HL-60 (cell line): Measurements from ENCODE around the gene CREB3L1.

Source experiments
- DNase-seq, 2 experiments: peaks; one replicate each; pipeline ENCODE4 v3.0.0-alpha.2; 2010 to 2020; ENCODE audit warnings: low read depth in 1 of 2, low spot score in 1 of 2
- H3K27ac ChIP-seq: fragments of 250-450 bp; sonication (Bioruptor Pico); replicated peaks from 2 replicates; pipeline ENCODE4 v1.5.1; 2020; ENCODE audit warnings: mild to moderate bottlenecking, moderate library complexity
- H3K27me3 ChIP-seq: fragments of 250-450 bp; sonication (Bioruptor Pico); 2 replicates; pipeline ENCODE4 v1.5.1; 2021; ENCODE audit warnings: mild to moderate bottlenecking, moderate library complexity; ENCODE audit not compliant: insufficient read depth, poor library complexity, severe bottlenecking
- H3K4me3 ChIP-seq: replicated peaks from 2 replicates; pipeline ENCODE4 v1.5.1; 2011; ENCODE audit warnings: mild to moderate bottlenecking, control low read depth, low read length; ENCODE audit not compliant: insufficient read depth
- GABPA ChIP-seq: IDR thresholded peaks from 2 replicates; pipeline ENCODE4 v1.6.1; 2012; ENCODE audit warnings: low read depth
- POLR2AphosphoS5 ChIP-seq: IDR thresholded peaks from 2 replicates; pipeline ENCODE4 v1.6.1; 2012; ENCODE audit warnings: low read depth
- SPI1 ChIP-seq: IDR thresholded peaks from 2 replicates; pipeline ENCODE4 v1.6.1; 2012; ENCODE audit warnings: low read depth, mild to moderate bottlenecking, borderline replicate concordance
- TF ChIP-seq, protein P1 (sequence below): IDR thresholded peaks from 2 replicates; pipeline ENCODE4 v1.6.1; 2012; ENCODE audit warnings: low read depth; ENCODE audit not compliant: insufficient replicate concordance
- TF ChIP-seq, protein P2 (sequence below): IDR thresholded peaks from one replicate; pipeline ENCODE4 v1.5.1; 2011; ENCODE audit warnings: low read length, control low read depth, inconsistent platforms; ENCODE audit not compliant: insufficient read depth

CREB3L1 gene

DNA sequence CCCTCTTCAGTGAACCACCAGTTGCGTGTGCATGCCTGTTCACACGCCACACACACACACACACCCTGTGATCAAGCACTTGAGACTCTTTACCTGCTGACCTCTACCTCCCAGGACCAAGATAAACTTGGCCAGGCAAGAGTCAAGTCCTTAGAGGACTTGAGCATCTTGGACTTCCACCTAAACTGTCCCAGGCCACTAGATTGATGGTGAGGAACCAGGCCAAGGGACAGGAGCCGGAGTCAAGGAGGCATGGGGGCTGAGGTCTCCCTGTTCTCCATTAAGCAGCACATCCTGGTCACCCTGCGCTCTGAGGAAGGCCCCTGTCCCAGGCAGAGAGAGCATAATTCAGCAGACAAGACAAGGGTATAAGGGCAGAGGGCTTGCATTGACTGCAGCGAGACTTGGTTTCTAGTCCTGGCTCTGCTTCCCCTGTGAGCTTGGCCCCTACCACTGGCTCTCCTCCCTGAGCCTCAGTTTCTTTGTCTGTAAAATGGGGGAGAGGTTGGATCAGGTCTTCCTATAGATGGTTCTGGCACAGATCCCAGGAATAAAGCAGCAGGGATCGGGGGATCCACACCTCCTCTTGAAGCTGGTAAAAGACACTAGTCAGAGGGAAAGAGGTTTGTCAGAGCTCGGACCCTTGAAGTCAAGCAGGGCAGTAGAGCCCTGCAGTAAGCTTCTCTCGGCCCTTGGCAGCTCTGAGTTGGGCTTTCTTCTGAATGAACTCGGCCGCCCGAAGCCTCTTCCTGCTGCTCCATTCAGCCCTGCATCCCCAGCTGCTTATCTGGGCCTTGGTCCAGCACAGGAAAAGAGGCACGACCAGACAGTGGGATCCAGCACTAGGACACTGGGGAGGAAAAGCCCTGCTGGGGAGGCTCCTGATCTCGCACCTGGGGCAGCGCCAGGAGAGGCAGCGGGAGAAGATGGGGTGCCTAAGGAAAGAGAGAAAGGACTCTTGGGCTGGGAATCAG is 2.0 kb downstream of the CREB3L1 start:
- no peak overlapping the region for H3K27ac ChIP-seq
- H3K4me3 ChIP-seq: no peak overlapping the region
- DNase-seq: no peak
- no peak for TF ChIP-seq SPI1
- no peak for TF ChIP-seq GABPA
- TF ChIP-seq, protein P1, sequence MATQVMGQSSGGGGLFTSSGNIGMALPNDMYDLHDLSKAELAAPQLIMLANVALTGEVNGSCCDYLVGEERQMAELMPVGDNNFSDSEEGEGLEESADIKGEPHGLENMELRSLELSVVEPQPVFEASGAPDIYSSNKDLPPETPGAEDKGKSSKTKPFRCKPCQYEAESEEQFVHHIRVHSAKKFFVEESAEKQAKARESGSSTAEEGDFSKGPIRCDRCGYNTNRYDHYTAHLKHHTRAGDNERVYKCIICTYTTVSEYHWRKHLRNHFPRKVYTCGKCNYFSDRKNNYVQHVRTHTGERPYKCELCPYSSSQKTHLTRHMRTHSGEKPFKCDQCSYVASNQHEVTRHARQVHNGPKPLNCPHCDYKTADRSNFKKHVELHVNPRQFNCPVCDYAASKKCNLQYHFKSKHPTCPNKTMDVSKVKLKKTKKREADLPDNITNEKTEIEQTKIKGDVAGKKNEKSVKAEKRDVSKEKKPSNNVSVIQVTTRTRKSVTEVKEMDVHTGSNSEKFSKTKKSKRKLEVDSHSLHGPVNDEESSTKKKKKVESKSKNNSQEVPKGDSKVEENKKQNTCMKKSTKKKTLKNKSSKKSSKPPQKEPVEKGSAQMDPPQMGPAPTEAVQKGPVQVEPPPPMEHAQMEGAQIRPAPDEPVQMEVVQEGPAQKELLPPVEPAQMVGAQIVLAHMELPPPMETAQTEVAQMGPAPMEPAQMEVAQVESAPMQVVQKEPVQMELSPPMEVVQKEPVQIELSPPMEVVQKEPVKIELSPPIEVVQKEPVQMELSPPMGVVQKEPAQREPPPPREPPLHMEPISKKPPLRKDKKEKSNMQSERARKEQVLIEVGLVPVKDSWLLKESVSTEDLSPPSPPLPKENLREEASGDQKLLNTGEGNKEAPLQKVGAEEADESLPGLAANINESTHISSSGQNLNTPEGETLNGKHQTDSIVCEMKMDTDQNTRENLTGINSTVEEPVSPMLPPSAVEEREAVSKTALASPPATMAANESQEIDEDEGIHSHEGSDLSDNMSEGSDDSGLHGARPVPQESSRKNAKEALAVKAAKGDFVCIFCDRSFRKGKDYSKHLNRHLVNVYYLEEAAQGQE: no peak
- TF ChIP-seq, protein P2, sequence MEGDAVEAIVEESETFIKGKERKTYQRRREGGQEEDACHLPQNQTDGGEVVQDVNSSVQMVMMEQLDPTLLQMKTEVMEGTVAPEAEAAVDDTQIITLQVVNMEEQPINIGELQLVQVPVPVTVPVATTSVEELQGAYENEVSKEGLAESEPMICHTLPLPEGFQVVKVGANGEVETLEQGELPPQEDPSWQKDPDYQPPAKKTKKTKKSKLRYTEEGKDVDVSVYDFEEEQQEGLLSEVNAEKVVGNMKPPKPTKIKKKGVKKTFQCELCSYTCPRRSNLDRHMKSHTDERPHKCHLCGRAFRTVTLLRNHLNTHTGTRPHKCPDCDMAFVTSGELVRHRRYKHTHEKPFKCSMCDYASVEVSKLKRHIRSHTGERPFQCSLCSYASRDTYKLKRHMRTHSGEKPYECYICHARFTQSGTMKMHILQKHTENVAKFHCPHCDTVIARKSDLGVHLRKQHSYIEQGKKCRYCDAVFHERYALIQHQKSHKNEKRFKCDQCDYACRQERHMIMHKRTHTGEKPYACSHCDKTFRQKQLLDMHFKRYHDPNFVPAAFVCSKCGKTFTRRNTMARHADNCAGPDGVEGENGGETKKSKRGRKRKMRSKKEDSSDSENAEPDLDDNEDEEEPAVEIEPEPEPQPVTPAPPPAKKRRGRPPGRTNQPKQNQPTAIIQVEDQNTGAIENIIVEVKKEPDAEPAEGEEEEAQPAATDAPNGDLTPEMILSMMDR: no peak
- no peak for TF ChIP-seq POLR2AphosphoS5
- peaks cover 47% of the 10 kb centered on the region for H3K27me3 ChIP-seq

DNA sequence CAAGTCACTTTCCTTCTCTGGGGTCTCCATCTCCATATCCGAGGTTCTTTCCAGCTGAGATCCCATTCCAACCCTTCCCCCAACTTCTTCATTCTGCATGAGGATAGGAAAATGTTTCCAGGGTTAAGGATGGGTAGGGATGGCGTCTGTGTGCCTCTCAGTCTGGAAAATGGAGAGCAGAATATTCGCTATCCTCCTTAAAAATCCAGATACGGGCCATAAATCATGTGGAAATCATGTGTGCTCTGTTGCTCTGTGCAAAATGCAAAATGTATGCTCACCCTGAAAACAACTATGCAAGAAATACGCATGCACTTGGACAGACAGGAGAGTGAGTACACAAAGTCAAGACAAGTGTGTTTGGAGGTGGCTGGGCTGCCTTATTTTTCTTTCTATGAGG is 3.2 kb downstream of the CREB3L1 start:
- Histone ChIP-seq H3K27me3 (peaks cover 49% of the 10 kb centered on the region), H3K4me3 (no peak overlapping the region), H3K27ac (no peak overlapping the region)
- TF ChIP-seq, protein P1: no peak
- TF ChIP-seq, protein P2: no peak
- TF ChIP-seq POLR2AphosphoS5 (no peak), GABPA (no peak)
- DNase-seq: no peak

DNA sequence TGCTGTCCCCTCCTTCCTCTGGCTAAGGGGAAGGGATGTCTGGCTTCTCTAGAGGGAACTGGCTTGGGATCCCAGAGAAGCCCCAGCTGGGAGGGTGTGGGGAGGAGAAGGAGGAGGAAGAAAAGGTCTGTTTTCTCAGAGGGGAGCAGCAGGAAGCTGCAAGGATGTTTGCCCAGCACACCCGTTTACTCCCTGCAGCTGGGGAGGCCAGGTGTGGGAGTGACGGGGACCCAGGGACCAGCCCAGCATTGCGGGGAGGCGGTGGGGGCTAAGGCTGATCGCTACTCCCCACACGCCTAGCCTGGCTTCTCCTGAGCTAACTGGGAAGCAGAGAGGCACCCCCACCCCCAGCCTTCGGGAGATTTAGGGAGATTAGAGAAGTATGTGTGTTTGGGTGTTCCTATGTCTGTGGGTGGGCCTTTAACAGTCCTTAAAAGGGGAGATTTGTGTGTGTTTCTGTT is 3.9 kb downstream of the CREB3L1 start:
- H3K27ac ChIP-seq: no peak overlapping the region
- H3K4me3 ChIP-seq: no peak overlapping the region
- DNase-seq: no peak
- TF ChIP-seq, protein P1: no peak
- peaks cover 48% of the 10 kb centered on the region for H3K27me3 ChIP-seq
